H54 (cell line): Measurements from ENCODE around the gene EMILIN2.
A peak's percentile ranks its signal among the peaks of the same experiment; 100 is the strongest.

ENCODE experiments used
- DNase-seq: peaks from one replicate; pipeline ENCODE4 v3.0.0; 2011; ENCODE audit warnings: low spot score, mixed read lengths; ENCODE audit not compliant: insufficient read length
- FAIRE-seq: peaks from 3 replicates; lab custom pipeline; 2011; peaks lifted over from hg19 to GRCh38; lab: Jason Lieb, UNC
- POLR2A ChIP-seq: IDR thresholded peaks from 2 replicates; pipeline ENCODE4 v1.6.1; 2011; ENCODE audit warnings: low read depth, mild to moderate bottlenecking, low read length

Gene EMILIN2

DNA sequence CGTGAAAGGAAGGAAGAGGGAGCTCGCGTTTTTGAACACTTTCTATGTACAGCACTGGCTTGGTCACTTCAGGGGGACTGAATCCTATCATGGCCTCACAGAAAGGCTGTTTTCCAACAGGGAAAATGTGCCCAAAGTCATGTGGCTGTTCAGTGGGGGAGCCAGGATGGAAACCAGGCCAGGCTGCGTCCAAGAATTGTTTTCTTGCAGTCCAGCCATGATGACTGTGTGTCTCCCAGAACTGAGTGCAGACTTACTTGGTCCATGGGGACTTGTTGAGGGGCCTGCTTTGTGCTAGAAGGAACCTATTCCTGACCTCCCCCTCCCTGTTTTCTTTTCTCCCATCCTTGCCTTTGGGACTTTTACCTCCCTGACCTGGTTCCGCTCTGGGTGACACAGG, 46.9 kb downstream of the EMILIN2 start:
- no peak for DNase-seq
- FAIRE-seq = no peak
- no peak for TF ChIP-seq POLR2A

DNA sequence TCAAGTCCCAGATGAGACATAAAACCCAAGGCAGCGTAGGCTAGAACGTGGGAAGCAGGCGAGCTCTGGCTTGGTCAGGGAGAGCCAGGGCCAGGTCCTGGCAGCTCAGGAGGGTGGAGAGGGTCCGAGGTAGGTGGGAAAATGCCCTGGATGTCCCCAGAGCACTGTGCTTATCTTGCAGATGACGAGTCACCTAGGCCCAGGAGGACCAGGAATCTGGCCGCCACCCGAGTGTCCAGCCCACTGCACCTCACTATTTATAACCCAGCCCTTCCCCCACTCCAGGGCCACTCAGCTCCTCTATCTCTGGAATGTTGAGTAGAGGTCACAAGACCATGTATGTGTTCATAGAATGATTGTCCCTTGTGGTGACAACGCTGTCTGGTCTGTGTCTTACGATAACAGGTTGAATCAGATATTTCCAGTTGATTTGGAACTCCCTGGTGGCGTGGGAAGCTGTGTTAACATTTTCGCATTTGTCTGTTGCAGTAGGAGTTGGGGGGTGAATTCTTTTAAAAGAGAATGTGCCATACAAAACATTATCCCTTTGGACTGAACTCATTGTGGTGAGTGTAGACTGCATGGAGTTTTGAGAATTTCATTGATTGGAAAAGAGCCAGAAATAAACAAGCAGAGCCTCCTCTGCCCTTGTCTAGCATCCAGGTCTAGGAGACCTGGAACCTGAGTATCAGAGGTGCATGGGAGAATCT, 47.5 kb downstream of the EMILIN2 start:
- DNase-seq (no peak), FAIRE-seq (no peak)
- TF ChIP-seq POLR2A = no peak

DNA sequence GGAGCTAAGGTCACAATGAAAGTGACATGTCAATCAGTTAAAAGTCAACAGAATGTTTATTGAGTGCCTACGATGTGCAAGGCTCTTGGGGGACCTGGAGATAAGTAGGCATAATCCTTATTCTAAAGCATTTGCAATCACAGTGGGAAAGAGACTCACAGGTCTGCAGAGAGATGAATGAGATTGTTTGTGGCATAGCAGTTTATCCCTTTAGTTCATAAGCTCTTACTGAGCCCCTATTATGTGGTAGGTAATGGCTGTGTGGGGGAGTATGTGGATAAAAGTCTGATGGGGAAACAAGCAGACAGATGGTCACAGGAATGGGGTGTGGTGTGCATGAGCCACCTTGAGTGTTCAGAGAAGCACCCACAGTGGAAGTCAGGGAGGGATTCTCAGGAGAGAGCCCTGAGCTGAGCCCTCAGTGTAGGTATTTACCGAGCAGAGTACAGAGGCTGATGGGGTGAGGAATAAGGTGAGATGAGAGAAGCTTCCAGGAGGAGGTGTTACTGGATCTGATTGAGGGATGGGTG, 48.1 kb downstream of the EMILIN2 start:
- no peak for DNase-seq
- TF ChIP-seq POLR2A = no peak
- no peak for FAIRE-seq

DNA sequence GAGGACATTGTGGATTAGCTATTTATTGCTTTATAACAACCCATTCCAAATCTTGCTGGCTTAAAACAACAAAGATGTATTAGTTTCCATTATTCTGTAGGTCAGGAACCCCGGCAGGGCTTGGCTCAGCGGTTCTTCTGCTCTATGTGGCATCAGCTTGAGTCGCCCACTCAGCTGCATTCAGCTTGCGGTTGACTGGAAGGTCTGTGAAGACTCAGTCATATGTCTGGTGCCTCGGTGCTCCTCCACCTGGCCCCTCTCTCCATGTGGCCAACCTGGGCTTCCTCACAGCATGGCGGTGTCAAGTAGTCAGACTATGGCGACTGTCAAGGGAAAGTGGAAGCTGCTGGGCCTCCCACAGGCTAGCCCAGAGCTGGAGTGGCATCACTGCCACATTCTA, 48.6 kb downstream of the EMILIN2 start:
- DNase-seq (no peak), FAIRE-seq (no peak)
- TF ChIP-seq POLR2A = no peak

DNA sequence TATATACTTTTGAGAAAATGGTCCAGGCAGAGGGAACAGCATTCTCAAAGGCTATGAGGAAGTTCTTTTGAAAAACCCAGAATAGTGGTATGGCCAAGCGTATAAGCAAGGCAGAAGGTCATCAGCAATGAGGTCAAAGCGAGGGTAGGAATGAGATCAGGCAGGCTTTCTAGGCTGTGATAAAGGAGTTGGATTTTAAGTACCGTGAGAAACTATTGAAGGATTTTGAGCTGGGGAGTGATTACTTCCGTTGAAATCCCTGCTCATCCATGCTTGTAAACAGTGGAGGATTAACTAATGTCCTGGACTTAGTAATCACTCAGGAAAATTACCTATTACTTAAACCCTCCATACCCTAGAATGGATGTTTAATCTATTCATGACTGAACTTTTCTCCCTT, 50.2 kb downstream of the EMILIN2 start:
- FAIRE-seq (no peak), DNase-seq (no peak)
- no peak for TF ChIP-seq POLR2A

DNA sequence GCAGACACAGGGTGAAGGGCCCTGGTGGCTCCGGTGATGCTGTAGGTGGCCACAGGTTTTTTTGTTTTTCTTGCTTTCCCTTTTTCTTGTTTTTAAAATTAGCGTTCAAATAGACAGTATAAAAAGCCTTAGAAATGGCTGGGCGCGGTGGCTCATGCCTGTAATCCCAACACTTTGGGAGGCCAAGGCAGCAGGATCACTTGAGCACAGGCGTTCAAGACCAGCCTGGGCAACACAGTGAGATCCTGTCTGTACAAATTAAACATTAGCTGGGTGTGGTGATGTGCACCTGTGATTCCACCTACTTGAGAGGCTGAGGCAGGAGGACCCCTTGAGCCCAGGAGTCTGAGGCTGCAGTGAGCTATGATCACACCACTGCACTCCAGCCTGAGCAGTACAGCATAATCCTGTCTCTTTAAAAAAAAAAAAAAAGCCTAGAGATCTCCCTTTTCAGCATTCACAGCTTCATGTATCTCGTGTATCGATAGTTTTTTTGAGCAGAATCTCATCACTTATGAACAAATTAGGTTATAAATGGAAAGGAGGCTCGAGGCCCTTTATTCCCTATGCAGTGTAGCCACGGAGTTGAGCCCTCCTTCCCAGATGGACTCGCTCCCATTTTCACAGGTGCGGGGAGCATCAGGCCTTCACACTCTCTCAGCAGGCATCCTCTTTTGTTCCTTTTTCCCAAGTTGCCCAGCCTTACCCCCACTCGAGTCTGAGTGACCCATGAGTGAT, 50.8 kb downstream of the EMILIN2 start:
- TF ChIP-seq POLR2A = no peak
- FAIRE-seq = no peak
- no peak for DNase-seq

DNA sequence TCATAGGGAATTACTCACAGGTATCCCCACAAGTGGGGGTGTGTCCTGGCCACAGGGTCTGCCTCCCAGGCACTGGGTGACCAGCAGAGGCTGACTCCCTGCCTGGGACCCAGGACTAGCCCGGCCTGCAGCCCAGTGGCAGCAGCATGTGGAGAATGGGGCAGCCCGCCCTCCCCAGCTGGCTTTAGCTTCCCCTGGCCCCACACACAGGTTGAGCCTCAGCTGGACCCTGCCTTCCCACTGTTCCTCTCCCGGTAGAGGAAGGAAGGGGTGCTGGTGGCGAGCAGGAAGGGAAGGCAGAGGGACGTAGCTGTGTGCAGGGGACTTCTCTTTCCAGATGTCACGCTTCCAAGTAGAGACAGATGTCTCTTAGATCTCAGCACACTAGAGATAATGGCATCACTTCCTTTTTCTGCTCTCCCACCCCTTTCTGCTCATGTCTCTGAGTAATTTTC, 51.4 kb downstream of the EMILIN2 start:
- TF ChIP-seq POLR2A = no peak
- peak; percentile 69 for DNase-seq
- FAIRE-seq = no peak

DNA sequence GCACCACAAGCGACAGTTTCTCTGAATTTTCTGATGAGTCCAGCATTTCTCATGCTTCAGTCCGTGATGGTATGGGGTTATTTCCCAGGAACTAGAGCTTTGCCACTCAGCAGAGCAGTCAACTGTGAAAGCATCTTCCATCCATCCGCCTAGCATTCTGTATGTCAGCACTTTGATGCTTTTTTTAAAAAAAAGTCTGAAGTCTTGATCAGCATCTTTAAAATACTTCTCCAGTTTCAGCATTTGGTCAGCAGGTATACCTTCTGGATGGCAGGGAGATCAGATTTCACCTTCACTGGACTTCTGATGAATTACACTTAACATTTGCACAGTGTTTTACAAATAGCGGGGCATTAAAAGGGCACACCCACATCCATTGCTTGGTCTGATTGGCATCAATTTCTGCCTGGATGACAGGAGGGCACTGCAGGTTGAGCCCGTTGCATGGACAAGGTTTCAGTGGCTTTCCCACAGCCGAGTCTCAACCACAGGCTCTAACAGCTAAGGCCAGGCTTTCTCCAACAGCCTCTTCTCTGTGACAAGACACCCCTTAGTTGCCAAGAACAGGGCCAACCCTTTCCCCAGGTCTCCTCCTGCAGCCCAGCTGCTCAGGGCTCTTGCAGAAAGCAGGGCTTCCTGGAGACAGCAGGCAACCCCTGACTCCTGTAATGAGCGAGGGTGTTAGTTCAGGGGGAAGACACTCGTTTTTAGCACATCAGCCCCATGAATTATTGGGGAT, 54.0 kb downstream of the EMILIN2 start:
- DNase-seq = no peak
- TF ChIP-seq POLR2A = no peak
- FAIRE-seq = no peak

DNA sequence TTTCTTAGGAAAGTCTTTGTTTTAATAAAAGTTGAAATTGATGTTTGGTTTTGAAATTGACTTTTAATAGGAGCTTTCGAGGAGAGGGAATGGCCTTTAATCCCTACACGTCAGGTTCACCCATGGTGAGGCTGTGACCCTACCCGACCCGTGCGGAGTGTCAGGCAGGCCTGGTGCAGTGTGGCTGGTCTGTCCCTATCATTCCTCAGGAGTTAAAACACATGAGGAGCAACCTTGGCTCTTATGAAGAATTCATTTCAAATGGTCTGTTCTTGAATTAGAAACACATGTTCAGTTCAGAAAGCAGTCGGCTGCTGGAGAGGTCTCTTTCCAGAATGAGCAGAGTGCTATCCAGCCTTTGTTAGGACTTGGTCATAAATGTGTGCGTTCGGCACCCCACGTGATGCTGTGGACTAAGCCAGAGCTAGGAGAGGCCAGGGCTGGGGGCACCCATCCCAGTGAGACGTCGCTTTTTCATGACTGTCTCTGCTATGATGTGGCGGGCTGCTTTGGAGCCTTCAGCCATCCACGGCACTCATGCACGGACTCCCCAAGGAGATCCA, 54.7 kb downstream of the EMILIN2 start:
- no peak for DNase-seq
- TF ChIP-seq POLR2A = no peak
- FAIRE-seq = no peak

DNA sequence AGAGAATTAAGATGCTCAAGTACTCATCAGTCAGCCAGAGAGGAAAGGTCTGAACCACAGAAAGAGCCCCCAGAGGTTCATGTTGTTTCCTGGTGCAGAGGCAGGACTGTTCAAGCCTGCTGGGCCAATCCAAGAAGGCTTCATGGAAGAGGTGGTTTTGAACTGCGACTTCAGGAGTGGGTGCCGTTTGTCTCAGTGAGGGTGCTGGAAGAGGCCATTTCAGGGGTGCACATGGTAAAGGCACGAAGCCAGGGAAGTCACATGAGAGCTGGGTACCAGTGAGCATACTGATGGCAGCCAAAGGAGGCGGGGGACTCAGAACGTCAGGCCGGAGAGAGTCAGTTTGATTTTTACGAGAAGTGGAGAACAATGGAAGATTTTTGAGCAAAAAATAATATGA, 55.5 kb downstream of the EMILIN2 start:
- no peak for FAIRE-seq
- no peak for DNase-seq
- TF ChIP-seq POLR2A = no peak

DNA sequence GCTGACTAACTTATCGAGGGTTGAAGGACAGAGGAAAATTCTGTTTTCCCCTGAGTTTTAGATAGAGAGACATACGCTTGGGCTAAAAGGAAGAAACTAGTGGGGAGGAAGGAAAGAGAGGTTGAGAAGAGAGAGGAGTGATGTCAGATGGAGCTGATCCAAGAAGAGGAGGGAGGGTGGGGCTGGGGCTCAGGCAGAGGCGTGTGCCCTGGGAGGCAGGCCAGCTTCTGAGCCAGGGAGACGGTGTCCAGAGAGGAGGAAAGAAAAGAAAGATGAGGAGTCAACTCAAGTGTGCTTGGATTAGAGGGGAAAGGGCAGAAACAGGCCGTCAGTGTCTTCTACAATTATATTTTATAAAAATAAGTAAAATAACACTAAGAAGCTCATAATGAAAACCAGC, 56.2 kb downstream of the EMILIN2 start:
- DNase-seq (peak; percentile 67), FAIRE-seq (no peak)
- TF ChIP-seq POLR2A = no peak

DNA sequence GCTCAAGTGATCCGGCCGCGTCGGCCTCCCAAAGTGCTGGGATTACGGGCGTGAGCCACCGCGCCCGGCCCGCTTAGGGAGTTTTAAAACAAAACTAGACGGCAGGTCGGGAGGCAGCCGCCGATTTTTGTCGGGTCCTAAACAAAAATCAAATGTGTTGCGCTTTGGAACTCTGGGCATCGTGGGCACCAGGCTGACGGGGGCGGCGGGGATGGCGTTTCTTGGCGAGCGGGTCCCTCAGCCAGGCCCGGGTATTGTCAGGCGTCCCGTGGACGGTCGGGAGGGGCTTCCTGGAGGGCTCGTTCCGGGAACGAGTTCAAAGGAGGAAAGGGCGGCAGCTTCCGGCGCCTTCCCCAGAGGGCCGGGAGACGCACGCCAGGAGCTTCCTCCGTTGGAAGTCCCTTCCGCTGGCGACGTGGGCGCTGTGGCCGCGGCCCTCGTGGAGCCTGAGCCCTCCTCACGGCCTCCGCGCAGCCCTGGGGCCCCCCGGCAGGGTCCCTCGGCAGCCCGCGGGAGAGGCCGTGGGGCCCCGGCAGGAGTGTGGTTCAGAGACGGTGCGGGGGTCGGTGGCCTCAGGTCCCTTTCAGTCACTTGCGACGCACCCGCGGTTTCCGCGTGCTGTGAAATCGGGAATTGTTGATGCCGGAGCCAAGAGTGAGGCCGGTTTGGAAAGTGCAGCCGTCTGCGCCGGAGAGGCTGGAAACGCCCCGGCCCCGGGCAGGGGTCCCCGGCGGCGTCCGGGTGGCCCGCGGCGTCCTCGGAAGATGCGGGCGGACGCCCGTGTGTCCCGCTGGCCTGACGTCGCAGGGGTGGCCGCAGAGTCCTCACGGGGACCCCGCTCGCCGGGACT, 59.3 kb downstream of the EMILIN2 start:
- no peak for FAIRE-seq
- TF ChIP-seq POLR2A = no peak
- DNase-seq = no peak
